Caco-2 (cell line): ENCODE results near the gene ZNF684. TPM values are rescaled to one million over a fixed set of nuclear protein-coding genes. Genes with fewer than 3 reads are reported as not detected.

Experiments used
- BruUV-seq: library from RNA; stranded (reverse); fragments of 400-500 nt; replicated peaks from 2 replicates; lab custom pipeline; 2021; lab: Mats Ljungman, UMichigan
- CTCF ChIA-PET: fragments of 300-600 bp; sonication (Branson Sonifier 250); formaldehyde crosslinking; loops from one replicate; lab custom pipeline; 2022; ENCODE audit warnings: antibody characterized with exemption; lab: Charles Lee
- POLR2A ChIA-PET: fragments of 300-600 bp; sonication (Branson Sonifier 250); formaldehyde crosslinking; loops from one replicate; lab custom pipeline; 2022; ENCODE audit warnings: antibody characterized with exemption; lab: Charles Lee
- DNase-seq, 2 experiments: peaks; one replicate each; pipeline versions ENCODE4 v3.0.0 to v3.0.0-alpha.2; 2020 to 2022
- H3K27me3 ChIP-seq: replicated peaks from 2 replicates; pipeline ENCODE4 v1.6.0; 2011; ENCODE audit warnings: low read length; ENCODE audit not compliant: control insufficient read depth, insufficient read depth
- H3K36me3 ChIP-seq: 2 replicates; pipeline ENCODE4 v1.5.1; 2011; ENCODE audit warnings: low read length; ENCODE audit not compliant: control insufficient read depth, insufficient read depth
- H3K4me1 ChIP-seq: fragments of 250-450 bp; sonication (Bioruptor Pico); 2 replicates; pipeline ENCODE4 v1.5.1; 2020; ENCODE audit warnings: mild to moderate bottlenecking
- H3K4me3 ChIP-seq: 2 replicates; pipeline ENCODE4 v1.5.1; 2011; ENCODE audit warnings: low read depth, mild to moderate bottlenecking, control low read depth, low read length
- H3K9me3 ChIP-seq: fragments of 250-450 bp; sonication (Bioruptor Pico); 2 replicates; pipeline ENCODE4 v1.5.1; 2020; ENCODE audit warnings: mild to moderate bottlenecking, moderate library complexity
- H3K27ac Mint-ChIP-seq: one replicate; pipeline ENCODE4 v1.8.0; 2022; ENCODE audit warnings: mixed read lengths; ENCODE audit not compliant: unreplicated experiment
- H3K27me3 Mint-ChIP-seq: one replicate; pipeline ENCODE4 v1.8.0; 2022; ENCODE audit warnings: mixed read lengths; ENCODE audit not compliant: insufficient read depth, unreplicated experiment
- H3K36me3 Mint-ChIP-seq: one replicate; pipeline ENCODE4 v1.8.0; 2022; ENCODE audit warnings: mild to moderate bottlenecking, mixed read lengths; ENCODE audit not compliant: insufficient read depth, unreplicated experiment
- H3K4me1 Mint-ChIP-seq: one replicate; pipeline ENCODE4 v1.8.0; 2022; ENCODE audit warnings: low read depth, mixed read lengths; ENCODE audit not compliant: unreplicated experiment
- H3K4me3 Mint-ChIP-seq: one replicate; pipeline ENCODE4 v1.8.0; 2022; ENCODE audit warnings: mild to moderate bottlenecking, moderate library complexity, mixed read lengths; ENCODE audit not compliant: unreplicated experiment
- H3K9me3 Mint-ChIP-seq: one replicate; pipeline ENCODE4 v1.8.0; 2022; ENCODE audit warnings: mixed read lengths; ENCODE audit not compliant: unreplicated experiment
- intact Hi-C: fragments of 100-400 bp; cut with micrococcal nuclease; formaldehyde crosslinking; loops from one replicate; pipeline ENCODE4 v1.10.0; 2022; ENCODE audit not compliant: unreplicated experiment
- total RNA-seq: library from RNA; stranded (reverse); gene quantifications from 2 replicates; pipeline ENCODE4 v1.2.3, GENCODE V29; 2022
- TF ChIP-seq, protein P1 (sequence below), 2 experiments: fragments of 200-600 bp in 1 of 2; IDR thresholded peaks; 1 replicate in 1 of 2; 2 replicates in 1 of 2; pipeline versions ENCODE4 v1.5.1 to v1.8.0; 2011 to 2022; ENCODE audit warnings: antibody characterized with exemption in 1 of 2, control low read depth in 1 of 2, inconsistent platforms in 1 of 2, low read depth in 1 of 2, low read length in 1 of 2, mild to moderate bottlenecking in 1 of 2, moderate library complexity in 1 of 2; ENCODE audit not compliant: insufficient read depth in 1 of 2, severe bottlenecking in 1 of 2, unreplicated experiment in 1 of 2

ZNF684 gene
- total RNA-seq, 1 experiment from 2014 or later = 3.2 TPM

GRCh38 chr1:40592107-40592803, 60.8 kb downstream of the ZNF684 start:
- Mint-ChIP-seq H3K27ac (no peak overlapping the region), H3K36me3 (no peaks in the 10 kb centered on the region), H3K9me3 (no peaks in the 10 kb centered on the region), H3K4me3 (no peak overlapping the region), H3K27me3 (peaks cover 5% of the 10 kb centered on the region), H3K4me1 (no peaks in the 10 kb centered on the region)
- TF ChIP-seq, protein P1, sequence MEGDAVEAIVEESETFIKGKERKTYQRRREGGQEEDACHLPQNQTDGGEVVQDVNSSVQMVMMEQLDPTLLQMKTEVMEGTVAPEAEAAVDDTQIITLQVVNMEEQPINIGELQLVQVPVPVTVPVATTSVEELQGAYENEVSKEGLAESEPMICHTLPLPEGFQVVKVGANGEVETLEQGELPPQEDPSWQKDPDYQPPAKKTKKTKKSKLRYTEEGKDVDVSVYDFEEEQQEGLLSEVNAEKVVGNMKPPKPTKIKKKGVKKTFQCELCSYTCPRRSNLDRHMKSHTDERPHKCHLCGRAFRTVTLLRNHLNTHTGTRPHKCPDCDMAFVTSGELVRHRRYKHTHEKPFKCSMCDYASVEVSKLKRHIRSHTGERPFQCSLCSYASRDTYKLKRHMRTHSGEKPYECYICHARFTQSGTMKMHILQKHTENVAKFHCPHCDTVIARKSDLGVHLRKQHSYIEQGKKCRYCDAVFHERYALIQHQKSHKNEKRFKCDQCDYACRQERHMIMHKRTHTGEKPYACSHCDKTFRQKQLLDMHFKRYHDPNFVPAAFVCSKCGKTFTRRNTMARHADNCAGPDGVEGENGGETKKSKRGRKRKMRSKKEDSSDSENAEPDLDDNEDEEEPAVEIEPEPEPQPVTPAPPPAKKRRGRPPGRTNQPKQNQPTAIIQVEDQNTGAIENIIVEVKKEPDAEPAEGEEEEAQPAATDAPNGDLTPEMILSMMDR (IDR thresholded peaks at IDR 0.05; ENCODE audit: insufficient read depth in 1 of 2, low read depth in 1 of 2, low read length in 1 of 2, severe bottlenecking in 1 of 2, unreplicated experiment in 1 of 2) = peak; percentile 13 to 44
- Histone ChIP-seq H3K36me3 (no peaks in the 10 kb centered on the region), H3K27me3 (no peaks in the 10 kb centered on the region), H3K4me3 (no peak overlapping the region), H3K9me3 (no peaks in the 10 kb centered on the region), H3K4me1 (no peaks in the 10 kb centered on the region)
- no TSS peak for BruUV-seq
- CTCF ChIA-PET = interaction anchor here (0.7 kb wide), 1 partner anchor 75 kb away, joined by 3 read pairs; no protein-coding TSS in a partner anchor
- intact Hi-C loops = loop anchor here (1.0 kb wide), 1 partner anchor 20 kb away; no protein-coding TSS in a partner anchor
- DNase-seq = peak in 1 of 2 experiments; percentile 35
- POLR2A ChIA-PET = no interaction called here

GRCh38 chr1:40593449-40594186, 62.2 kb downstream of the ZNF684 start:
- TF ChIP-seq, protein P1 (IDR thresholded peaks at IDR 0.05; ENCODE audit: insufficient read depth in 1 of 2, low read depth in 1 of 2, low read length in 1 of 2, severe bottlenecking in 1 of 2, unreplicated experiment in 1 of 2) = no peak
- H3K36me3 ChIP-seq = no peaks in the 10 kb centered on the region
- intact Hi-C loops = no loop called here
- Mint-ChIP-seq H3K9me3 (no peaks in the 10 kb centered on the region), H3K4me3 (no peak overlapping the region), H3K27ac (no peak overlapping the region), H3K36me3 (no peaks in the 10 kb centered on the region), H3K27me3 (peaks cover 3% of the 10 kb centered on the region), H3K4me1 (no peaks in the 10 kb centered on the region)
- H3K9me3 ChIP-seq = no peaks in the 10 kb centered on the region
- no peak for DNase-seq
- ChIA-PET POLR2A (no interaction called here), CTCF (no interaction called here)
- H3K27me3 ChIP-seq = no peaks in the 10 kb centered on the region
- no peaks in the 10 kb centered on the region for H3K4me1 ChIP-seq
- no TSS peak for BruUV-seq
- H3K4me3 ChIP-seq = no peak overlapping the region

- TF ChIP-seq, protein P1 (IDR thresholded peaks at IDR 0.05; ENCODE audit: insufficient read depth in 1 of 2, low read depth in 1 of 2, low read length in 1 of 2, severe bottlenecking in 1 of 2, unreplicated experiment in 1 of 2) = no peak
- Mint-ChIP-seq H3K36me3 (no peaks in the 10 kb centered on the region), H3K4me3 (no peak overlapping the region), H3K27me3 (peaks cover 3% of the 10 kb centered on the region), H3K9me3 (no peaks in the 10 kb centered on the region), H3K4me1 (no peaks in the 10 kb centered on the region), H3K27ac (no peak overlapping the region)
- Histone ChIP-seq H3K4me3 (no peak overlapping the region), H3K9me3 (no peaks in the 10 kb centered on the region), H3K4me1 (no peaks in the 10 kb centered on the region), H3K36me3 (no peaks in the 10 kb centered on the region), H3K27me3 (no peaks in the 10 kb centered on the region)
- no TSS peak for BruUV-seq
- intact Hi-C loops = no loop called here
- DNase-seq = no peak
- ChIA-PET POLR2A (no interaction called here), CTCF (no interaction called here)
These were observed 62.7 kb downstream of the ZNF684 start for GRCh38 chr1:40594187-40594531.
